Natural killer cell (primary cell): ENCODE measurements around the gene NAPEPLD. TPM values are rescaled to one million over a fixed set of nuclear protein-coding genes. Genes with fewer than 3 reads are reported as not detected.
A peak's percentile ranks its signal among the peaks of the same experiment; 100 is the strongest.

Experiments
- ATAC-seq, 3 donors: fragments of 150-1000 bp in 2 of 3; fragments of 200-7000 bp in 1 of 3; cut with Tn5 transposase; 1 replicate in 1 of 3; 2 replicates in 2 of 3; pipeline ENCODE4 v1.10.0; 2021; ENCODE audit warnings: mild to moderate bottlenecking in 2 of 3, moderate library complexity in 2 of 3
- DNase-seq, 2 donors: peaks; one replicate each; pipeline versions ENCODE4 v3.0.0 to v3.0.0-alpha.2; 2013 to 2021; ENCODE audit warnings: mixed read lengths in 1 of 2
- H3K27ac ChIP-seq: one replicate; pipeline ENCODE4 v1.5.1; 2013; ENCODE audit warnings: mild to moderate bottlenecking, low read length
- H3K27me3 ChIP-seq: one replicate; pipeline ENCODE4 v1.6.1; 2013; ENCODE audit warnings: low read length; ENCODE audit not compliant: control insufficient read depth, insufficient read depth
- H3K36me3 ChIP-seq: one replicate; pipeline ENCODE4 v1.6.1; 2013; ENCODE audit warnings: low read length; ENCODE audit not compliant: control insufficient read depth, insufficient read depth
- H3K4me1 ChIP-seq: one replicate; pipeline ENCODE4 v1.6.1; 2013; ENCODE audit warnings: low read length; ENCODE audit not compliant: control insufficient read depth, insufficient read depth
- H3K4me3 ChIP-seq: one replicate; pipeline ENCODE4 v1.5.1; 2013; ENCODE audit warnings: low read length
- H3K9me3 ChIP-seq: one replicate; pipeline ENCODE4 v1.6.1; 2013; ENCODE audit warnings: low read length; ENCODE audit not compliant: control insufficient read depth, insufficient read depth
- H3K27ac Mint-ChIP-seq, 2 donors: one replicate each; pipeline ENCODE4 v1.8.0; 2022; ENCODE audit warnings: mild to moderate bottlenecking in 2 of 2, mixed read lengths in 2 of 2, moderate library complexity in 1 of 2
- H3K27me3 Mint-ChIP-seq, 2 donors: one replicate each; pipeline ENCODE4 v1.8.0; 2022; ENCODE audit warnings: low read depth in 2 of 2, mixed read lengths in 2 of 2
- H3K36me3 Mint-ChIP-seq: one replicate; pipeline ENCODE4 v1.8.0; 2022; ENCODE audit warnings: mixed read lengths
- H3K4me1 Mint-ChIP-seq, 2 donors: one replicate each; pipeline ENCODE4 v1.8.0; 2022; ENCODE audit warnings: mixed read lengths in 2 of 2
- H3K4me3 Mint-ChIP-seq: one replicate; pipeline ENCODE4 v1.8.0; 2022; ENCODE audit warnings: mild to moderate bottlenecking, moderate library complexity, mixed read lengths
- H3K9me3 Mint-ChIP-seq, 2 donors: one replicate each; pipeline ENCODE4 v1.8.0; 2022; ENCODE audit warnings: mixed read lengths in 2 of 2
- CTCF ChIP-seq: fragments of 200-600 bp; IDR thresholded peaks from one replicate; pipeline ENCODE4 v1.8.0; 2022; ENCODE audit warnings: antibody characterized with exemption
- WGBS: methylation state at CpG from one replicate; pipeline ENCODE4 v1.1.7; 2013; ENCODE audit warnings: missing lambda C conversion rate; ENCODE audit not compliant: insufficient coverage; 5-methylcytosine and 5-hydroxymethylcytosine counted together
- intact Hi-C: fragments of 100-400 bp; cut with micrococcal nuclease; formaldehyde crosslinking; loops from one replicate; pipeline ENCODE4 v1.14.2; 2022
- total RNA-seq, 4 donors: library from RNA; stranded (reverse); fragments of 120-200 nt in 1 of 4; gene quantifications; one replicate each; pipeline versions ENCODE4 v1.2.3 to v1.2.4, GENCODE V29; 2013 to 2022

The NAPEPLD gene
- total RNA-seq, 3 donors from 2014 or later (not counting 1 experiment from before 2014, with no cell fraction given), result 5.3 to 6.7 (median 5.9) TPM

- no peaks in the 10 kb centered on the region for H3K27me3 Mint-ChIP-seq
- no peaks in the 10 kb centered on the region for H3K9me3 ChIP-seq
- peak within 1 kb of the TSS; percentile 78 to 89 for H3K27ac Mint-ChIP-seq
- DNase-seq (peak; percentile 83 to 95), ATAC-seq (peak; percentile 83 to 92 (median 84))
- WGBS, result under 1% methylated on average over 83 of the region's 83 CpGs
- peak within 1 kb of the TSS; percentile 95 for H3K4me3 Mint-ChIP-seq
- no peaks in the 10 kb centered on the region for H3K36me3 Mint-ChIP-seq
- no peaks in the 10 kb centered on the region for H3K27me3 ChIP-seq
- peak within 1 kb of the TSS; percentile 71 for H3K27ac ChIP-seq
- H3K4me1 Mint-ChIP-seq, result peaks cover 26 to 30% of the 10 kb centered on the region in 2 donors
- H3K4me1 ChIP-seq, result peaks cover 13% of the 10 kb centered on the region
- peak within 1 kb of the TSS; percentile 50 for H3K4me3 ChIP-seq
- no peaks in the 10 kb centered on the region for H3K36me3 ChIP-seq
- H3K9me3 Mint-ChIP-seq, result no peaks in the 10 kb centered on the region
- intact Hi-C loops, result loop anchor here (2.0 kb wide), 3 partner anchors 74 to 326 kb away; partner anchors contain the start of genes FAM185A and NAPEPLD
- TF ChIP-seq CTCF, result no peak
Observed at GRCh38 chr7:103074519-103075336, 74.2 kb downstream of the NAPEPLD start, which contains the start of the genes ARMC10 and FBXL13. ARMC10 (plus strand) TSS chr7:103075140; CDS start chr7:103075273, 133 bp downstream. FBXL13 (minus strand) TSS chr7:103074796.

- intact Hi-C loops, result loop anchor here (2.0 kb wide), 3 partner anchors 75 to 325 kb away; partner anchors contain the start of genes FAM185A and NAPEPLD
Observed at GRCh38 chr7:103073989-103074518, 74.8 kb downstream of the NAPEPLD start.

GRCh38 chr7:103071000-103071399 lies 77.9 kb downstream of the NAPEPLD start:
- no peak for DNase-seq
- no peak overlapping the region for H3K4me3 Mint-ChIP-seq
- Histone ChIP-seq H3K9me3 (no peaks in the 10 kb centered on the region), H3K4me1 (peaks cover 13% of the 10 kb centered on the region), H3K4me3 (no peak overlapping the region), H3K36me3 (no peaks in the 10 kb centered on the region), H3K27ac (no peak overlapping the region), H3K27me3 (no peaks in the 10 kb centered on the region)
- intact Hi-C loops, result no loop called here
- TF ChIP-seq CTCF, result no peak
- no peak for ATAC-seq
- no peaks in the 10 kb centered on the region for H3K36me3 Mint-ChIP-seq
- peaks cover 0 to 2% of the 10 kb centered on the region in 2 donors for H3K27me3 Mint-ChIP-seq
- no peaks in the 10 kb centered on the region for H3K9me3 Mint-ChIP-seq
- 88% methylated on average over 2 of the region's 2 CpGs for WGBS
- H3K27ac Mint-ChIP-seq, result no peak overlapping the region
- H3K4me1 Mint-ChIP-seq, result peaks cover 14 to 17% of the 10 kb centered on the region in 2 donors

More at GRCh38 chr7:103073989-103074518, 74.8 kb downstream of the NAPEPLD start:
- H3K4me3 ChIP-seq, result peak overlapping the region; percentile 50
- H3K9me3 ChIP-seq, result no peaks in the 10 kb centered on the region
- H3K4me1 Mint-ChIP-seq, result peaks cover 26 to 30% of the 10 kb centered on the region in 2 donors
- ATAC-seq (no peak), DNase-seq (no peak)
- H3K27ac ChIP-seq, result peak overlapping the region; percentile 71
- H3K4me3 Mint-ChIP-seq, result peak overlapping the region; percentile 74
- H3K9me3 Mint-ChIP-seq, result no peaks in the 10 kb centered on the region
- no peak for TF ChIP-seq CTCF
- H3K4me1 ChIP-seq, result peaks cover 13% of the 10 kb centered on the region
- no peaks in the 10 kb centered on the region for H3K36me3 Mint-ChIP-seq
- H3K27me3 ChIP-seq, result no peaks in the 10 kb centered on the region
- H3K36me3 ChIP-seq, result no peaks in the 10 kb centered on the region
- WGBS, result 27% methylated on average over 6 of the region's 6 CpGs
- H3K27ac Mint-ChIP-seq, result peak overlapping the region; percentile 34 to 78
- no peaks in the 10 kb centered on the region for H3K27me3 Mint-ChIP-seq
